ENCODE results near the gene LRRC8D.

LRRC8D gene

GRCh38 chr1:89807503-89807902, 13.3 kb upstream of the LRRC8D start:
- DNase-seq (ENCODE audit: low read depth, low spot score) = no peak

GRCh38 chr1:89807983-89808382, 12.8 kb upstream of the LRRC8D start:
- DNase-seq (ENCODE audit: low read depth, low spot score) = no peak

GRCh38 chr1:89808441-89809117, 12.3 kb upstream of the LRRC8D start:
- peak; percentile 54 for DNase-seq (ENCODE audit: low read depth, low spot score)

- no peak for DNase-seq (ENCODE audit: low read depth, low spot score)
Observed at GRCh38 chr1:89809556-89809955, 11.3 kb upstream of the LRRC8D start.

GRCh38 chr1:89810302-89810701, 10.5 kb upstream of the LRRC8D start:
- DNase-seq (ENCODE audit: low read depth, low spot score) = no peak

- DNase-seq (ENCODE audit: low read depth, low spot score) = no peak
Observed at GRCh38 chr1:89810880-89811279, 10.0 kb upstream of the LRRC8D start.

- DNase-seq (ENCODE audit: low read depth, low spot score) = no peak
Observed at GRCh38 chr1:89812992-89813391, 7.8 kb upstream of the LRRC8D start.

DNA sequence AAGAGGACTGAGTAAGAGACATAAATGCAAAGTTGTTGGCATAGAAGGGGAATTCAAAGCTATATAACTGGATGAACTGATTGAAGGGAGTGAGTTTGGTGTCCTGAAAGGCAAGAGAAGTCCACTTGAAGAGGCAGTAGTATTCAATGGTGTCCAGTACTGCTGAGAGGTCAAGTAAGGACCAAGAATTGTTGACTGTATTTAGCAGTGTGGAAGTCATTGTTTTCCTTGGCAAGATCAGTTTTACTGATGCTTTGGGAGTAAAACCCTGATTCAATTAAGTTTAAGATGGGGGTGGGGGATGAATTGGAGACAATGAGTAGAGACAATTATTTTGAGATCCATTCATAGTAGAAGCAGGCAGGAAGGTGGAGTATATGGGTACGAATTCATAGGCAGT, 5.8 kb upstream of the LRRC8D start:
- DNase-seq (ENCODE audit: low read depth, low spot score) = no peak

GRCh38 chr1:89815611-89816010, 5.2 kb upstream of the LRRC8D start:
- DNase-seq (ENCODE audit: low read depth, low spot score) = no peak

GRCh38 chr1:89816366-89816765, 4.5 kb upstream of the LRRC8D start:
- DNase-seq (ENCODE audit: low read depth, low spot score) = no peak

GRCh38 chr1:89821322-89822108, 683 bp downstream of the LRRC8D start:
- no peak for DNase-seq (ENCODE audit: low read depth, low spot score)

- no peak for DNase-seq (ENCODE audit: low read depth, low spot score)
Observed at GRCh38 chr1:89822109-89822962, 1.5 kb downstream of the LRRC8D start.

GRCh38 chr1:89822999-89823628, 2.3 kb downstream of the LRRC8D start:
- DNase-seq (ENCODE audit: low read depth, low spot score) = no peak

DNA sequence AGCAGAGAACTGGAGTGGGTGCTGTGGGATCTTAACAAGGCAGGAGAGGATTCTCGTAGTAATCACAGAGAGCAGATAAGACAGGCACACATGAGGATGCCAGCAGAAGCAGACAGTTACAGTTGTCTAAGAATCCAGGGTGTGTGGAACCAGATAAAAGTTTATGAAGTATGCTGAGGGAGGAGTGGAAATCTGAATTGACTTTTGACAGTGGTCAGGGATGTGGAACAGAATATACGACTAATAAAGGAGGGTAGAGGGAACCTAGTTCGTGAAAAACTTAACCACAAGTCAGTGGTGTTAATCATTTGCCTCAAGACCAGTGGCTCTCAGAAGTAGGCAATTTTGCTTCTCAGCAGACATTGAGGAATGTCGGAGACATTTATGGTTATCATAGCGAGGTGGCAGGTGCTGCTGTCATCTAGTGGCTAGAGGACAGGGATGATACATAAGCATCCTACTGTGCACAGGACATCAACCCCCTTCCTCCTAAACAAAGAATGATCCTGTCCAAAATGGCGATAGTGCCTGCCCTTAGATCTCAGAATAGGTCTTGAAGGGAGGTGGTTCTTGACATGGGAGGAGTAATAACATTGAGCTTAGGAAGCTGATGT, 3.0 kb downstream of the LRRC8D start:
- no peak for DNase-seq (ENCODE audit: low read depth, low spot score)

DNA sequence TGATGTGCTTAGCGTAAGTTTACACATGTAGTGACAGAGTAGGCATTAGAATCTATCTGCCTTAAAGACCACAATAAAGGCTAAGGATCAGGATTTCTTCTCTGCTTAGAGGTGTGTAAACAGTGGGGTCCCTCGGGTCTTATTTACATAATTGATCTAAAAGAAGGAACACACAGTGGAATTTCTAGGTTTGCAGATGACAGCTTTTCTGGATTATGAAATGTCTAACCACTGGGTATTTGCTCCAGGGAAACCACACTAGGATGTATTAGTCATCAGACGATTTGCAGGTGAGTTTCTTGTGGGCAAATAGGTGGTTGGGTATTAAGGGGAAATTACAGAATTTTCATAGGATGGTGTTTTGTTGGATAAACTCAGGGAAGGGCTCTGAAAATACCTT, 5.8 kb downstream of the LRRC8D start:
- no peak for DNase-seq (ENCODE audit: low read depth, low spot score)

- DNase-seq (ENCODE audit: low read depth, low spot score) = no peak
Observed at GRCh38 chr1:89827330-89827729, 6.5 kb downstream of the LRRC8D start.

DNA sequence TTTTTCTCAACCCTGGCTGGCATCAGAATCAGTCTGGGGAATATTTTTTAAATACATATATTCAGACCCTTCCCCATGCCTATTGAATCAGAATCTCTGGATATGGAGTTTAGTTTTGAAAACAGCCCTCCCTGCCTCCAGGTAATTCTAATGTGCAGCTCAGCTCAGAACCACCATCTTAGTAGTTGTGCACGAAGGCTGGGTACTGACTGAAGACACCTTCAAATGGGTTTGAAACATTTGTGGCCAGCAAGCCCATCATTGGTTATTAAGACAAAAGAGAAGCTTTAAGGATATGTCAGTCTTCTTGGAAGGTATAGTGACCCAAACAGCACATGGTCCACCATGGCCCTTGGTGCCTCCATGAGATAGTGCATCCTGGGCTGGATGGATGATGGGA, 7.1 kb downstream of the LRRC8D start:
- no peak for DNase-seq (ENCODE audit: low read depth, low spot score)

DNA sequence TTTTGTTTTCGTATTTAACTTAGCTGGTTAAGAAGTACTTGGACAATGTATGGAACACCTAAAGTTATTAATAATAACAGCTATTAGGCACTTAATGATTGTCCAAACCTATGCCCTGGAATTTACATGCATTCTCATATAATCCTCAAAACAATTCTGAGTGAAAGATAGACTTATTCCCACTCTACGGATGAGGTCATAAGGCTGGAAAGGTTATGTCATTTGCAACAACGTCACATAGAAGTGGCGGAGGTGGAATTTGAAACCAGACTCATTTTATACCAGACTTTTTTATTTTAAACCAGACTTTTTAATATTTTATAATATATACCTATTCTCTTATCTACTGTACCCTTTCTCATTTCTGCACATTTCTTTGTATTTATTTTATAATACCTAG, 8.4 kb downstream of the LRRC8D start:
- no peak for DNase-seq (ENCODE audit: low read depth, low spot score)

- DNase-seq (ENCODE audit: low read depth, low spot score) = no peak
Observed at GRCh38 chr1:89831462-89832120, 10.8 kb downstream of the LRRC8D start.

DNA sequence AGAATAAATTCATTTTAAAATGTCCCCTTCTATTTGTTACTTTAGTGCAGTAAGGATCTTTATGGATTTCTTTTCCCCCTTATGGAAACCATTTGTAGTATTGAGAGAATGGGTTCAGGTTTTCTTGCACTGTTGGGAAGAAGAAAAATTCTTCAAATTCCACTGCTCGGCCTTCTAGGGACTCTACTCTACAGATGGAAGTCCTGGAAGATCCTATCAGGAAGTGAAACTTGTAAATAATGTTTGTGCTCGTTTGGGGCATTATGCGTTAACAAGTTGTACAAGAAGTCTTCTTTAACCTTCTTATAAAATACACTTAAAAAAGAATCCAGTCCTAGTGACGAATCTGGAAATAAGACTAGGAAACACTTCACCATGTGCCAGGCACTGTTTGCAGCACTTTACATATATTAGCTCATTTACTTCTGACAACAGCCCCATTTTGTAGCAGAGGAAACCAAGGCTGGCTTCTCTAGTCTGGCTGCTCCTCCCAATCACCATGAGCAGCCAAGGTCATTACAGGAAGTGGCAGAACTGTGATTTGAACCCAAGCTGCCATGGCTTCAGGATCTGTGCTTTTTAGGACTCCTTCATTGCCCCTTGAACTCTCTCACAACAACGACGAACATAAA, 11.8 kb downstream of the LRRC8D start:
- DNase-seq (ENCODE audit: low read depth, low spot score) = no peak
